Left forelimb (tissue), 1 donor: ENCODE data around the gene FBXL4.

Experiments
- DNase-seq: peaks from one replicate; pipeline ENCODE4 v3.0.0-alpha.2; 2018; ENCODE audit warnings: low spot score

Gene FBXL4

GRCh38 chr6:98947411-98948292 lies at the start of gene FBXL4:
Gene FBXL4 (minus strand): TSS chr6:98947946. CDS start chr6:98926988, 20,958 bp downstream.
- peak; percentile 86 for DNase-seq

GRCh38 chr6:98995116-98995515 lies 47.4 kb upstream of the FBXL4 start:
- no peak for DNase-seq

- DNase-seq, result no peak
Observed at GRCh38 chr6:98992535-98992934, 44.8 kb upstream of the FBXL4 start.

GRCh38 chr6:98986071-98986615 lies 38.4 kb upstream of the FBXL4 start:
- no peak for DNase-seq

GRCh38 chr6:98985391-98985790 lies 37.6 kb upstream of the FBXL4 start:
- no peak for DNase-seq

DNA sequence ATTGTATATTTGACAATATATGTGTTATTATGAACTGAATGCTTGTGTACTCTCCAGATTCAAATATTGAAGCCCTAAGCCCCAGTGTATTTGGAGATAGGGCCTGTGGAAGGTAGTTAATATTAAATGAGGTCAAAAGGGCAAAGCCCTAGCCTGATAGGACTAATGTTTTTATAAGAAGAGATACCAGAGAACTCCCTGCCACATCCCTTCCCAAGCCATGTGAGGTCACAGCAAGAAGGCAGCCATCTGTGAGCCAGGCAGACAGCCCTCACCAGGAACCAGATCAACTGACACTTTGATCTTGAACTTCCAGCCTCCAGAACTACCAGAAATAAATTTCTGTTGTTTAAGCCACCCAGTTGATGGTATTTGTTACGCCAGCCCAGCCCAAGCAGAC lies 36.4 kb upstream of the FBXL4 start:
- no peak for DNase-seq

DNA sequence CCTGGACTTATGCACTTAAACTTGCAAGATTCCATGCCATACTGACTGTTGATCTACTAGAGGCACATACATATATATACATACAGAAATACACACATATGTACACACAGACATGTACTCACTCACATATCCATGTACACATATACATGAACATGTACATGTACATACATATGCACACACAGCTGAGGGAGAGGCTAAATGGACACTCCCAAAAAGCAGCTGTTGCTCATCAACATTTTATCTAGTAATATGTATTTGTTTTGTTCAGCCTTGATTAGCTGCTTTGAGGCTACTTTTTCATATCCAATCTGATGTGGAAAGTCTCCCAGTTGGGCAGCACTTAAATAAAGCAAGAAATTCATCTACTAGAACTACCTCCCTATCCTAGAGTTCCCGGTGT lies 33.7 kb upstream of the FBXL4 start:
- no peak for DNase-seq

GRCh38 chr6:98980819-98981218 lies 33.1 kb upstream of the FBXL4 start:
- no peak for DNase-seq

DNA sequence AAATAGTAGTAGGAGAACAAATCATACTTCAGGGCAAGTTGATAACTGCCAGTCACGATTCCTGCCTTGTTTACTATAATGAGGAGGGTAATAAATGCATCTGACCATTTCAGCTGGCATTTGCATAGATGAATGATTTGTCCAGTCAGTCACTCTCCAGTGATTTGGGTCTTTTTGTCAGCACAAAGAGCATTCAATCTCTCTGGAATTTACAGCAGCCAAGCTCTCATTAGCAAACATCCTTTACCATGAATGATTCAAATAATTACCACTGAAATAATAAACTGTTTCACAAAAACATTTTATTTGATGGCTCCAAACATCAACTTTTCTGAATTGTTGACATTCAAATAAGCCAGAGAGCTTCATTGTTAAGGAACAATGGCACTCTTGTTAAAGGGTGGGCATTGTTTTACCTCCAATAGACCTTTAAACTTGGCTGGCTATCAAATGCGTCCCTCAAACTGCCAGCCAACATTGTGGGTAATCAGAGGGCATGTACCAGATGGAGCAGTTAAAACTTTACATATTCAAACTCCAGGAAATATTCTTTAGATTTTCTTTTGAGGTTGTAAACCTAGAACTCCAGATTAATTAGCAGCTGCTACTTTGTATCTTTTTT lies 30.0 kb upstream of the FBXL4 start:
- DNase-seq, result no peak

DNA sequence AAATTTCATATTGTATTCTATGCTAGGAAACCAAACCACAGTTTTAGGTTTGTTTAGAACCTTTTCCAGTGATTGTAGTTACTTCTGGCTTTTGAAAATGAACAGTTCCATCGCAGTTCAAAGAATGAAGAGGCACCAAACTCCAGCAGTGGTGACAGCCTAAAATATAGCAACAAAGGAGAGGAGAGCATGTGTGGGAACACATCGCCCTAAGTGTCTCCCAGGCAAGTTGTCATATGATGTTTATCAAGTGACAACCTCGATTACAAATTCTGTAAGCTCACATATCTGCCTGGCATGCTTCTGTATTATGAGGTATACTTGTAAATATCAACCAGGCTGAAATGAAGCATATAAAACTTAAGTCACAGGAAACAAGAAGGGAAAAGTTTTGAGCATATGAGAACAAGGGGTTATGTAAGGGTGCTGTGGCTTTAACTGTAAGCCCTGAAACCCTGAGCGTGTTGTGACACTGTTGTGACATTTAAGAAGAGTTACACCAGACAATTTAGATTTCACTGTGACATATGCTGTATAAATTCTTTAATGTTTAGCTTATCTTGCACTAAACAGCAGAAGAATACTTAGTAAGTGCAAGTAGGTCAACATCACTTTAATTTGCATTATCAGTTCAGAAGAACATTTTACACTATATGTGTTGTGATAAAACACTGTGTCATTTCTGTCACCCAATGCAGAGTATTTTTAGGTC lies 29.1 kb upstream of the FBXL4 start:
- DNase-seq, result no peak

GRCh38 chr6:98975421-98975820 lies 27.7 kb upstream of the FBXL4 start:
- DNase-seq, result no peak

GRCh38 chr6:98974309-98974708 lies 26.6 kb upstream of the FBXL4 start:
- no peak for DNase-seq

DNA sequence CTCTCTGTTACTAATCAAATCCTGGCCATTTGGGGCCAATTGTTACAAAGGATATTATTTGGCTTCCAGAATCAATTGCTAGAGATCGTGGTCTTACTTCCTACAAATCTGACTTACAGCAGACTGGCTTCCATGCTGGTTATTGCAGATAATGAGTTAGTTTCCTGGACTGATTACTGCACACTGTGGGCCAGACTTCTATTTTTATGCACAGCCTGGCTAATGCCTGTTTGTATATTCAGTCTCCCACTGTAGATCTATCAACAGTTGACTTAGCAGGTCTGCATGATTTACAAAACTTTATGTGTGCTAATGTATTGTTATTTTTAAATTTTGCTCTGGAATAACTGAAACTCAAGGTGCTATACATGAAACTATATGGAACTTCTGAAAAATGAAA lies 25.8 kb upstream of the FBXL4 start:
- no peak for DNase-seq

DNA sequence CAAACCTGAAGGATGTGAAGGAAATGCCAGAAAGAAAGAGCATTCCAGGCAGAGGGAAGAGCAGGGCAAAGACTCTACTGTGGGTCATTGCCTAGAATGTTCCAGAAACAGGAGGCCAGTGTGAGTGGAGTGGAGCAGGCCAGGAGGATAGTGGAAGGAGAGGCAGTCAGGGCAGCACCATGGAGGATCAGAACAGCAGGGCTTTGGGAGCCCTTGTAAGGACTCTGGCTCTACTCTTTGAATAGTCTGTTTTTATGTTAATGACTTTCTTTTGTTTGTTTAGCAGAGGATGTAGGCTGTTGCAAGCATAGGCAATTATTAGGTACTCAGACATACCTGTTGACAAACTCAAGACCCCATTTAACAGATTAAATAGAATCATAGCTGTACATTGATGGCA lies 23.6 kb upstream of the FBXL4 start:
- DNase-seq, result no peak

- DNase-seq, result no peak
Observed at GRCh38 chr6:98970469-98970868, 22.7 kb upstream of the FBXL4 start.

DNA sequence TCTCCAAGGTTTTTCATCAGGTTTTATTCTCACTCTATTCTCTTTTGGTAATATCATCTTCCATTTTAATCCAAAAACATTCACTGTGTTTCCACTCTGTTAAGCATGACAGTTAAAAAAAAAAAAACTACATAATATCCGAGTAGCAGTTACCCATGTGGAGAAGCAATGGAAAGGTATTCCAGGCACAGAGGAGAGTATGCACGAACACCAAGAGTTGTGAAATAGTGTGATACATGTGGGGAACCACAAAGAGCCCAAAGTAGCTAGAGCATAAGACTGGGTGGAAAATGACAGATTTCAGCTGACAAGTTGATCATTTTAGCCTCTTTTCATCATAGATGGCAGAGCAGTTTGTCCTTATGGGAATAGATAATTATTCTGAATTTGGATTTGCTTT lies 19.9 kb upstream of the FBXL4 start:
- DNase-seq, result no peak

- no peak for DNase-seq
Observed at GRCh38 chr6:98959631-98960030, 11.9 kb upstream of the FBXL4 start.

- no peak for DNase-seq
Observed at GRCh38 chr6:98958776-98959175, 11.0 kb upstream of the FBXL4 start.

- no peak for DNase-seq
Observed at GRCh38 chr6:98957450-98957849, 9.7 kb upstream of the FBXL4 start.

DNA sequence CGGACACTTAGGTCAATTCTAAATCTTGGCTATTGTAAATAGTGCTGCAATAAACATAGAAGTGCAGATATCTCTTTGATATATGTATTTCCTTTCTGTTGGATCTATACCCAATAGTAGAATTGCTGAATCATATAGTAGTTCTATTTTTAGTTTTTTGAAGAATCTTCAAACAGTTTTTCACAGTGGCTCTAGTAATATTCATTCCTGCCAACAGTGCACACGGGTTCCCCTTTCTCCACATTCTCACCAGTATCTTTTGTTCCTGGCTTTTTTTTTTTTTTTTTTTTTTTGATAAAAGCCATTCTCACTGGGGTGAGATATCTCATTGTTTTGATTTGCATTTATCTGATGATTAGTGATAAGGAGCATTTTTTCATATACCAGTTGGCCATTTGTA lies 1.8 kb upstream of the FBXL4 start:
- DNase-seq, result no peak

- no peak for DNase-seq
Observed at GRCh38 chr6:98946879-98947410, 801 bp downstream of the FBXL4 start.

DNA sequence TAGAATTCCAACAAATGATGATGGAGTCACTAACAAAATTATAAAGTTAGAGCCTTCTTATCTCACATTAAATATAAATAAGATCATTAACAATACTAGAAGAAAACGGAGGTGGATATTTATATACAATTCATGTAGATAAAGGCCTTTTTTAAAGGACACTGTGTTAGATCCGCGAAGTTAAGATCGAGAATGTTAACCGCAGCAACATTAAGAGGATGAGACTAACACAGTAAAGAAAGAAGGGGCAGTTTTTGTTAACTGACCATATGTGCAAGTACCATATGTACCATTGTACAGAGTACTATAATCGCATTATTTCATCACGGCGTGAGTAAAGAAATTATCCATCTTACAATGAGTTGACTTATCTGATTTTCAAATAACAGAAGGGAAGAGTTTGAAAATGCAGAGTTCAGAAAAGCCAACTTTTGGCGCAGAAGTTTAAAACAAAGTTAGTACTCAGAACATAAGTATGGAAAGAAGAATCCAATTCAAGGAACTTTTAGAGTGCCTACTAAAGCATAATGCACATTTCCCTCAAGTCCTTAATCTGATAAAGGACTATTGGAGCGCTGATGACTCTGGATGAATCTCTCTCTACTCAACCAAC lies 1.4 kb downstream of the FBXL4 start:
- DNase-seq, result no peak
